Adrenal gland (tissue), 12 donors: ENCODE measurements around the gene ACAN. TPM values are rescaled to one million over a fixed set of nuclear protein-coding genes. Genes with fewer than 3 reads are reported as not detected.

Source experiments
- DNase-seq, 7 donors: peaks; one replicate each; pipeline ENCODE4 v3.0.0-alpha.2; 2019 to 2020
- H3K27ac ChIP-seq, 5 donors: fragments of 200-600 bp; sonication (generic) in 4 of 5; 1 replicate in 3 of 5; 2 replicates in 2 of 5; pipeline versions ENCODE4 v1.5.1 to v1.8.0; 2016 to 2020; ENCODE audit warnings: mild to moderate bottlenecking in 1 of 5
- H3K27me3 ChIP-seq: fragments of 200-600 bp; 2 replicates; pipeline ENCODE4 v1.8.0; 2021
- H3K36me3 ChIP-seq, 2 donors: fragments of 200-600 bp; replicated peaks in 1 of 2; 1 replicate in 1 of 2; 2 replicates in 1 of 2; pipeline versions ENCODE4 v1.5.1 to v1.8.0; 2018 to 2022
- H3K4me1 ChIP-seq, 2 donors: fragments of 200-600 bp; replicated peaks in 1 of 2; 1 replicate in 1 of 2; 2 replicates in 1 of 2; pipeline versions ENCODE4 v1.5.1 to v1.8.0; 2018 to 2021
- H3K4me3 ChIP-seq, 4 donors: fragments of 200-600 bp; sonication (generic) in 3 of 4; one replicate each; pipeline ENCODE4 v1.5.1; 2016 to 2018
- H3K9me3 ChIP-seq, 3 donors: fragments of 200-600 bp; sonication (generic) in 1 of 3; replicated peaks in 1 of 3; 1 replicate in 2 of 3; 2 replicates in 1 of 3; pipeline versions ENCODE4 v1.5.1 to v1.8.0; 2016 to 2021
- CTCF ChIP-seq, 6 experiments: fragments of 450-650 bp in 4 of 6; fragments of 200-600 bp in 2 of 6; sonication (generic) in 1 of 6; IDR thresholded peaks; 1 replicate in 5 of 6; 2 replicates in 1 of 6; pipeline versions ENCODE4 v1.5.1 to v1.8.0; 2016 to 2021; ENCODE audit warnings: antibody characterized with exemption in 6 of 6, mild to moderate bottlenecking in 2 of 6, moderate library complexity in 1 of 6
- POLR2A ChIP-seq, 2 donors: fragments of 450-650 bp; IDR thresholded peaks; one replicate each; pipeline ENCODE4 v1.6.1; 2017; ENCODE audit warnings: antibody characterized with exemption in 2 of 2, mild to moderate bottlenecking in 2 of 2, moderate library complexity in 1 of 2
- WGBS, 4 donors: extraction: QIAGEN DNeasy Blood & Tissue Kit in 2 of 4; methylation state at CpG; one replicate each; pipeline versions ENCODE4 v1.1.5 to v1.1.7; 2013 to 2017; 5-methylcytosine and 5-hydroxymethylcytosine counted together
- intact Hi-C, 2 donors: fragments of 100-400 bp; cut with DNase I; formaldehyde crosslinking; loops; one replicate each; pipeline versions ENCODE4 v1.14.1 to v1.15.0; 2022 to 2023
- polyA plus RNA-seq, 3 donors: library from polyadenylated mRNA; stranded (reverse); fragments of 200-250 nt in 2 of 3; fragments of 350-450 nt in 1 of 3; fragmentation: Illumina TruSeq in 1 of 3; extraction: RNeasy Lipid Tissue Mini Kit (QIAGEN cat#74804) in 1 of 3; gene quantifications; one replicate each; pipeline ENCODE4 v1.2.3, GENCODE V29; 2013 to 2014
- total RNA-seq, 9 donors: library from RNA; depleted of rRNA in 4 of 9; stranded (reverse); fragments of >200 nt in 4 of 9; fragments of 120-200 nt in 1 of 9; fragmentation: NEBNext Ultra II Directional in 1 of 9; extraction: Animal tissue kit (Norgen Biotek cat#: 25700) in 1 of 9; gene quantifications; one replicate each; pipeline versions ENCODE4 v1.1.0 to v1.2.4, GENCODE V29; 2013 to 2023
- donor health status: healthy with polysubstance abuse.
- donor health status: Bipolar disorder and iron deficiency.
- donor health status: DM: yes; HTN: yes; CAD: no.
- donor health status: DM: no; HTN: no; CAD: no.
- donor health status: DM: no; HTN: no; CAD: no.
- donor health status: DM: yes; HTN: yes; CAD: no.

The ACAN gene
- total and polyA plus RNA-seq, 12 donors: 0.04 to 2.4 (median 0.42) TPM

GRCh38 chr15:88896333-88897033 lies 93.2 kb downstream of the ACAN start:
- Histone ChIP-seq H3K27me3 (peaks cover 14% of the 10 kb centered on the region), H3K4me3 (no peak overlapping the region), H3K4me1 (peaks cover 9 to 13% of the 10 kb centered on the region in 2 donors), H3K9me3 (no peaks in the 10 kb centered on the region), H3K27ac (no peak overlapping the region), H3K36me3 (peaks cover 0 to 4% of the 10 kb centered on the region in 2 donors)
- intact Hi-C loops: no loop called here
- no peak for DNase-seq
- 75 to 93% (median 79%) methylated on average over 4 to 8 of the region's 8 CpGs for WGBS, 4 donors
- TF ChIP-seq POLR2A (IDR thresholded peaks at IDR 0.05) (no peak), CTCF (IDR thresholded peaks at IDR 0.05) (no peak)

- no peak for DNase-seq
- Histone ChIP-seq H3K4me3 (no peak overlapping the region), H3K27me3 (peaks cover 14% of the 10 kb centered on the region), H3K9me3 (no peaks in the 10 kb centered on the region), H3K36me3 (peaks cover 0 to 4% of the 10 kb centered on the region in 2 donors), H3K27ac (no peak overlapping the region), H3K4me1 (peaks cover 9 to 13% of the 10 kb centered on the region in 2 donors)
- 0 to 36% (median 25%) methylated on average over 1 to 8 of the region's 8 CpGs for WGBS, 4 donors
- intact Hi-C loops: no loop called here
- no peak for TF ChIP-seq POLR2A (IDR thresholded peaks at IDR 0.05)
- TF ChIP-seq CTCF (IDR thresholded peaks at IDR 0.05): no peak
Measured at GRCh38 chr15:88897142-88897455, 93.9 kb downstream of the ACAN start.

- Histone ChIP-seq H3K4me3 (no peak overlapping the region), H3K27ac (peak overlapping the region in 1 of 5 donors; percentile 60), H3K4me1 (peaks cover 9 to 13% of the 10 kb centered on the region in 2 donors), H3K36me3 (peaks cover 0 to 4% of the 10 kb centered on the region in 2 donors), H3K27me3 (peaks cover 14% of the 10 kb centered on the region), H3K9me3 (no peaks in the 10 kb centered on the region)
- WGBS, 4 donors: 33 to 76% (median 46%) methylated on average over 9 to 12 of the region's 12 CpGs
- peak; percentile 38 to 62 (median 56) for TF ChIP-seq CTCF (IDR thresholded peaks at IDR 0.05)
- no peak for TF ChIP-seq POLR2A (IDR thresholded peaks at IDR 0.05)
- peak; percentile 67 to 89 (median 87) for DNase-seq
- intact Hi-C loops: no loop called here
Measured at GRCh38 chr15:88897456-88898194, 94.4 kb downstream of the ACAN start.

GRCh38 chr15:88898736-88899135 lies 95.5 kb downstream of the ACAN start:
- Histone ChIP-seq H3K9me3 (no peaks in the 10 kb centered on the region), H3K4me3 (no peak overlapping the region), H3K4me1 (peaks cover 9 to 13% of the 10 kb centered on the region in 2 donors), H3K27ac (no peak overlapping the region), H3K36me3 (peaks cover 0 to 7% of the 10 kb centered on the region in 2 donors), H3K27me3 (peaks cover 14% of the 10 kb centered on the region)
- whole genome bisulfite sequencing, 4 donors: 84 to 92% (median 89%) methylated on average over 14 to 15 of the region's 15 CpGs
- TF ChIP-seq CTCF (IDR thresholded peaks at IDR 0.05) (no peak), POLR2A (IDR thresholded peaks at IDR 0.05) (no peak)
- intact Hi-C loops: no loop called here
- no peak for DNase-seq
